K562 (cell line): Measurements from ENCODE around the gene MSANTD1. TPM values are rescaled to one million over a fixed set of nuclear protein-coding genes. Genes with fewer than 3 reads are reported as not detected.

Source experiments
- ATAC-seq: fragments of 200-7000 bp; cut with Tn5 transposase; 3 replicates; pipeline ENCODE4 v1.9.1; 2020; ENCODE audit warnings: moderate library complexity
- BruUV-seq: library from RNA; stranded (reverse); fragments of 400-500 nt; replicated peaks from 2 replicates; lab custom pipeline; 2021; lab: Mats Ljungman, UMichigan
- CTCF ChIA-PET: fragments of 300-600 bp; formaldehyde crosslinking; extraction: SDS; loops from one replicate; lab custom pipeline; 2021; ENCODE audit warnings: low intra/inter-chr PET ratio; lab: Yijun Ruan, JAX
- POLR2A ChIA-PET: fragments of 300-600, 350-650 bp; sonication (Branson Sonifier 250); formaldehyde crosslinking; extraction: SDS; loops from one replicate; lab custom pipeline; 2021; ENCODE audit warnings: antibody characterized with exemption, inconsistent platforms; lab: Yijun Ruan, JAX
- DNase-seq, 4 experiments: peaks; one replicate each; pipeline versions ENCODE4 v3.0.0 to v3.0.0-alpha.2; 2011 to 2018; ENCODE audit warnings: low spot score in 3 of 4, mixed read lengths in 3 of 4; ENCODE audit errors: extremely low read depth in 1 of 4
- FAIRE-seq: peaks from 2 replicates; lab custom pipeline; 2011; peaks lifted over from hg19 to GRCh38; lab: Jason Lieb, UNC
- H2AFZ ChIP-seq: 2 replicates; pipeline ENCODE4 v1.6.0; 2011; ENCODE audit warnings: low read depth, low read length, control low read depth, inconsistent platforms
- H3K27ac ChIP-seq: fragments of 200-600 bp; 3 replicates; pipeline ENCODE4 v1.8.0; 2011; ENCODE audit warnings: low read depth, mild to moderate bottlenecking, control low read depth, inconsistent platforms, low read length, moderate library complexity, mixed read lengths; ENCODE audit errors: extremely low read depth
- H3K27me3 ChIP-seq, 2 experiments: fragments of 300-600 bp in 1 of 2; 2 replicates in 1 of 2; 3 replicates in 1 of 2; pipeline versions ENCODE4 v1.6.0 to v1.8.0; 2011; ENCODE audit warnings: inconsistent platforms in 2 of 2, low read length in 2 of 2, mild to moderate bottlenecking in 1 of 2, mixed read lengths in 1 of 2, moderate library complexity in 1 of 2; ENCODE audit not compliant: control insufficient read depth in 2 of 2, insufficient read depth in 2 of 2
- H3K36me3 ChIP-seq: fragments of 300-600 bp; 3 replicates; pipeline ENCODE4 v1.8.0; 2011; ENCODE audit warnings: mild to moderate bottlenecking, low read length, inconsistent platforms; ENCODE audit not compliant: control insufficient read depth, insufficient read depth
- H3K4me1 ChIP-seq, 2 experiments: fragments of 200-600 bp in 1 of 2; replicated peaks in 1 of 2; 2 replicates in 1 of 2; 3 replicates in 1 of 2; pipeline versions ENCODE4 v1.5.1 to v1.8.0; 2011; ENCODE audit warnings: inconsistent platforms in 2 of 2, low read length in 2 of 2, mild to moderate bottlenecking in 1 of 2, mixed read lengths in 1 of 2, moderate library complexity in 1 of 2; ENCODE audit not compliant: control insufficient read depth in 2 of 2, insufficient read depth in 2 of 2
- H3K4me2 ChIP-seq: 2 replicates; pipeline ENCODE4 v1.6.1; 2011; ENCODE audit warnings: low read length, control low read depth, inconsistent platforms, mixed read lengths; ENCODE audit not compliant: insufficient read depth
- H3K4me3 ChIP-seq: fragments of 200-600 bp; sonication (generic), shearing (Covaris generic); 2 replicates; pipeline ENCODE4 v1.5.1; 2016; ENCODE audit warnings: control low read depth, inconsistent platforms
- H3K79me2 ChIP-seq: fragments of 200-600 bp; 3 replicates; pipeline ENCODE4 v1.8.0; 2011; ENCODE audit warnings: low read length, inconsistent platforms; ENCODE audit not compliant: control insufficient read depth, insufficient read depth
- H3K9ac ChIP-seq, 2 experiments: 2 replicates each; pipeline versions ENCODE4 v1.6.0 to v1.6.1; 2011; ENCODE audit warnings: low read depth in 2 of 2, low read length in 2 of 2, control low read depth in 1 of 2, inconsistent platforms in 1 of 2, mild to moderate bottlenecking in 1 of 2, mixed read lengths in 1 of 2; ENCODE audit not compliant: insufficient read depth in 1 of 2
- H3K9me1 ChIP-seq: one replicate; pipeline ENCODE4 v1.6.0; 2011; ENCODE audit warnings: inconsistent platforms, mild to moderate bottlenecking, low read length, moderate library complexity; ENCODE audit not compliant: control insufficient read depth, insufficient read depth
- H3K9me3 ChIP-seq: replicated peaks from 2 replicates; pipeline ENCODE4 v1.5.1; 2011; ENCODE audit warnings: low read depth, low read length, inconsistent platforms; ENCODE audit not compliant: control insufficient read depth, insufficient read depth
- H4K20me1 ChIP-seq: replicated peaks from 2 replicates; pipeline ENCODE4 v1.6.1; 2011; ENCODE audit warnings: low read length, inconsistent platforms, mixed read lengths; ENCODE audit not compliant: control insufficient read depth, insufficient read depth
- CHD4 ChIP-seq: fragments of 200-600 bp; sonication (generic); IDR thresholded peaks from 3 replicates; pipeline ENCODE4 v1.6.1; 2012; ENCODE audit warnings: low read depth, mild to moderate bottlenecking, mixed read lengths, low read length, inconsistent platforms; ENCODE audit not compliant: insufficient read depth, insufficient replicate concordance, poor library complexity, severe bottlenecking
- CREB1 ChIP-seq, 2 experiments: sonication (generic) in 1 of 2; formaldehyde crosslinking in 1 of 2; IDR thresholded peaks; 2 replicates each; pipeline versions ENCODE4 v1.6.1 to v1.8.0; 2012 to 2022; ENCODE audit warnings: inconsistent platforms in 1 of 2, mild to moderate bottlenecking in 1 of 2, missing genetic modification reagents in 1 of 2, moderate library complexity in 1 of 2
- ETV1 ChIP-seq: fragments of 450-650 bp; conservative IDR thresholded peaks from 2 replicates; pipeline ENCODE4 v1.6.1; 2016; ENCODE audit warnings: missing genetic modification characterization, control low read depth, low read depth, missing compliant biosample characterization
- EZH2 ChIP-seq: IDR thresholded peaks from 2 replicates; pipeline ENCODE4 v1.6.1; 2012; ENCODE audit warnings: low read depth, mild to moderate bottlenecking, inconsistent platforms, low read length, borderline replicate concordance
- HDAC1 ChIP-seq, 2 experiments: fragments of 450-650 bp; IDR thresholded peaks; 2 replicates each; pipeline ENCODE4 v1.6.1; 2016 to 2017; ENCODE audit warnings: inconsistent platforms in 1 of 2, mild to moderate bottlenecking in 1 of 2, moderate library complexity in 1 of 2
- NFYB ChIP-seq: IDR thresholded peaks from 2 replicates; pipeline ENCODE4 v1.6.1; 2011; ENCODE audit warnings: mild to moderate bottlenecking, moderate library complexity; ENCODE audit not compliant: insufficient read length; ENCODE audit errors: extremely low read depth
- NR2C2 ChIP-seq, 2 experiments: fragments of 200-800 bp in 1 of 2; sonication (Bioruptor generic) in 1 of 2; sonication (generic) in 1 of 2; formaldehyde crosslinking in 1 of 2; IDR thresholded peaks; 2 replicates each; pipeline versions ENCODE4 v1.6.1 to v1.8.0; 2016 to 2022; ENCODE audit warnings: mild to moderate bottlenecking in 1 of 2, missing compliant biosample characterization in 1 of 2, missing genetic modification characterization in 1 of 2, missing genetic modification reagents in 1 of 2
- RNF2 ChIP-seq: sonication (generic); IDR thresholded peaks from 2 replicates; pipeline ENCODE4 v1.6.1; 2016
- SRF ChIP-seq, 2 experiments: fragments of 250-450, 450-650 bp in 1 of 2; sonication (Bioruptor Pico) in 1 of 2; sonication (generic) in 1 of 2; formaldehyde crosslinking; IDR thresholded peaks; 2 replicates each; pipeline versions ENCODE4 v1.5.0 to v1.5.1; 2020 to 2022; ENCODE audit warnings: mild to moderate bottlenecking in 1 of 2, missing genetic modification reagents in 1 of 2
- ZFX ChIP-seq: sonication (generic); formaldehyde crosslinking; IDR thresholded peaks from 2 replicates; pipeline ENCODE4 v1.8.0; 2022; ENCODE audit warnings: mild to moderate bottlenecking, missing genetic modification reagents, moderate library complexity
- ZSCAN29 ChIP-seq: fragments of 450-650 bp; IDR thresholded peaks from 2 replicates; pipeline ENCODE4 v1.6.1; 2017
- WGBS: fragments of 100-300 bp; shearing (Covaris generic); methylation state at CpG from one replicate; pipeline ENCODE4 v1.1.6; 2016; ENCODE audit warnings: low coverage, mixed read lengths; ENCODE audit not compliant: insufficient coverage; ENCODE audit errors: missing lambda C conversion rate; 5-methylcytosine and 5-hydroxymethylcytosine counted together
- in situ Hi-C: fragments of 300-500 bp; cut with MboI; formaldehyde crosslinking; loops from 4 replicates; pipeline ENCODE4 v1.15.0; 2018; ENCODE audit warnings: inconsistent platforms, mixed read lengths
- intact Hi-C: fragments of 100-400 bp; cut with micrococcal nuclease; formaldehyde crosslinking; loops from 2 replicates; pipeline ENCODE4 v1.14.2; 2022
- polyA plus RNA-seq, 8 experiments: library from polyadenylated mRNA; depleted of rRNA in 4 of 8; stranded (reverse) in 5 of 8; unstranded in 3 of 8; fragments of >200 nt; fragmentation: Nextera tagmentation in 2 of 8; fragmentation: Illumina TruSeq in 1 of 8; extraction: Ambion mirVana in 2 of 8; extraction: Trizol in 1 of 8; gene quantifications; 2 replicates each; pipeline versions ENCODE4 v1.2.1 to v1.2.3, GENCODE V29; 2011 to 2014; ENCODE audit warnings: inconsistent platforms in 1 of 8, missing spikeins in 1 of 8
- total RNA-seq, 7 experiments: library from RNA; depleted of rRNA in 6 of 7; stranded (reverse); fragments of >200 nt in 6 of 7; fragmentation: Illumina TruSeq in 2 of 7; extraction: Trizol in 2 of 7; gene quantifications; 2 replicates each; pipeline versions ENCODE4 v1.2.1 to v1.2.3, GENCODE V29; 2011 to 2021; ENCODE audit warnings: low replicate concordance in 1 of 7
- TF ChIP-seq, protein P1 (sequence below): fragments of 450-650 bp; IDR thresholded peaks from 2 replicates; pipeline ENCODE4 v1.6.1; 2016; ENCODE audit warnings: borderline replicate concordance
- TF ChIP-seq, protein P2 (sequence below): sonication (generic); formaldehyde crosslinking; IDR thresholded peaks from 2 replicates; pipeline ENCODE4 v1.9.0; 2022; ENCODE audit warnings: mild to moderate bottlenecking, missing genetic modification reagents

MSANTD1 gene
- total and polyA plus RNA-seq, 9 of the 15 experiments (the other 6 are each of a cell fraction or from before 2014, with no cell fraction given), result 0.04 to 0.09 (median 0.07) TPM; not detected in 6

DNA sequence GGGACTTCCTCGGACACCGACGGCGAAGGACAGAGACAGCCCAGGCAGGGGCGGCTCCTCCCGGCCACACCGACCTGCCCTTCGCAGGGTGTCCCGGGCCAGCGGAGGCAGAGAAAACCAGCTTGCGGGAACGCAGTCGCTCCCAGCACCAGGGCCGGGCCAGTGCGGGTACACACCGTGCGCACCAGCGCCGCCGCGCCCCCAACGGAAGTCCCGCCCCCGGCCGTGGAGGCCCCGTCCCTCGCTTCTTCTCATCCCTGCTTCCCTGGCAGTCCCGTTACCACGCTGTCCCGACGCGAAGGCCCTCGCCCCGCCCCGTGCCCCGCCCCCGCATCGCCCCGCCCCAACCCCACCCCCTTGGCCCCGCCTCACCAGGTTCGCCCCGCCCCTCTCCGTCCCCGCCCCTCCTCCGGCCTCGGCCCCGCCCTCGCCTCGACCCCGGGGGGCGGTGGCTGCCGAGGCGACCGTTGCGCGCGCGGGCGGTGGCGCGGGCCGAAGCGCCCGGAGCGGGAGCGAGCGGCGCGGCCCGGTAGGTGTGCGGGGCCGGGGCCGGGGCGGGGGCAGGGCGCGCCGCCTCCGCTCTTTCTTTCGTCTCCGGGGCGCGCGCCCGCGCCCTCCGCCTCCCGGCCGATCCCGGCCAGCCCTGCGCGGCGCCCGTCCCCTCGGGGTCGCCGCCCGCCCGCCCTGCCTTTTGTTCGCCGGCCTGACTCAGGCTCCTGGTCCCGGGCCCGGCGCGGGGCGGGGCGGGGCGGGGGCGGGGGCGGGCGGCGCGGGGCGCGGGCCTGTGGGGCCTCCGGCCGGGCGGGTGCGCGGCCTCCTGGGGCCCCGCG lies 43.8 kb downstream of the MSANTD1 start, which contains the start of gene RGS12 (continued):
- peak; percentile 63 for TF ChIP-seq ZFX (CRISPR knock-in tag)

DNA sequence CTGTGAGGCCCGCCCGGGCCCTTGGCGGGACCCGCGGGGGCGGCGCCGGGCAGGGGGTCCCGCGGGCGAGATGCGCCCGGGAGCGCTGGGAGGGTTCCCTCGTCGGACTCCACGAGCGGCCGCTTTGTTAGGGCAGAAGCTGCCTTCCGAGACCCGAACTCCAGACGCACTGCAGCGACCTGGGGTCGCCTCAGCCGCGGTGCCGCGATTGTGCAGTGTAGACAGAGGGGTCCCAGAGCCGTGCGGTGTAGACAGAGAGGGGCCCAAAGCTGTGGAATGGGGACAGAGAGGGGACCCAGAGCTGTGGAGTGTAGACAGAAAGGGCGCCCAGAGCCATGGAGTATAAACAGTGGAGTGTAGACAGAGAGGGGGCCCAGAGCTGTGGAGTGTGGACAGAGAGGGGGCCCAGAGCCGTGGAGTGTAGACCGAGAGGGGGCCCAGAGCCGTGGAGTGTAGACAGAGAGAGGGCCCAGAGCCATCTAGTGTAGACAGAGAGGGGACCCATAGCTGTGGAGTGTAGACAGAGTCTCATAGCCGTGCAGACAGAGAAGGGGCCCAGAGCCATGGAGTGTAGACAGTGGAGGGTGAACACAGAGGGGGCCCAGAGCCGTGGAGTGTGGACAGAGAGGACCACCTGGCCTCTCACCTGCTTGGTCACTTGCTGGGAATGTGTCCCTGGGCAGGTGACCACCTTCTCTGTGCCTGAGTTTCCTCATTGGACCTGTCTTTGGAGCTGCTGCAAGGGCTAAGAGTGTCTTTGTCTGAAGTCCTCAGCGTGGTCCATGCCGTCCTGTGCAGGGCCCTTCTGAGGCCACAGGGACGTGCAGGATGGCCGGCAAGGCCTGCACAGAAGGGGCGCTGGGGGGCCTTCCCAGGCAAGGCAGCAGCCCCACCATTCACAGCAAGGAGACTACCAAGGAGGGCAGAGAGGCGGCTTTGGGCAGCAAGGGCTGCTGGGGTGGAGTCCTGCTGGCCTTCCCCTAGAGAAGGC lies 44.7 kb downstream of the MSANTD1 start:
- TSS peak; percentile 57 for BruUV-seq
- Histone ChIP-seq H3K4me2 (peak overlapping the region; percentile 80), H3K9me3 (peaks cover 3% of the 10 kb centered on the region; the same call in 1 of the 2 replicates), H2AFZ (peak overlapping the region; percentile 73; the same call in 1 of the 2 replicates), H3K79me2 (peaks cover 3% of the 10 kb centered on the region; the same call in 1 of the 3 replicates), H3K9ac (peak overlapping the region; percentile 78 to 95), H3K4me3 (peak overlapping the region; percentile 59), H3K4me1 (peaks cover 6 to 34% of the 10 kb centered on the region in 2 experiments; a peak in 4 of 5 replicates), H3K27me3 (peaks cover 24 to 43% of the 10 kb centered on the region in 2 experiments), H3K27ac (peak overlapping the region; percentile 80; the same call in 2 of the 3 replicates), H3K36me3 (no peaks in the 10 kb centered on the region), H3K9me1 (no peaks in the 10 kb centered on the region), H4K20me1 (peaks cover 4% of the 10 kb centered on the region; the same call in 1 of the 2 replicates)
- WGBS, result 24% methylated on average over 25 of the region's 42 CpGs
- CTCF ChIA-PET, result no interaction called here
- POLR2A ChIA-PET, result interaction anchor here (0.6 to 1.0 kb wide), 4 partner anchors 10 to 203 kb away, joined by 3 to 4 read pairs (median 3); no protein-coding TSS in a partner anchor
- in situ Hi-C loops, result no loop called here
- intact Hi-C loops, result no loop called here
- ATAC-seq, result peak; percentile 38
- no peak for DNase-seq
- FAIRE-seq, result peak; percentile 54
- TF ChIP-seq, protein P1, sequence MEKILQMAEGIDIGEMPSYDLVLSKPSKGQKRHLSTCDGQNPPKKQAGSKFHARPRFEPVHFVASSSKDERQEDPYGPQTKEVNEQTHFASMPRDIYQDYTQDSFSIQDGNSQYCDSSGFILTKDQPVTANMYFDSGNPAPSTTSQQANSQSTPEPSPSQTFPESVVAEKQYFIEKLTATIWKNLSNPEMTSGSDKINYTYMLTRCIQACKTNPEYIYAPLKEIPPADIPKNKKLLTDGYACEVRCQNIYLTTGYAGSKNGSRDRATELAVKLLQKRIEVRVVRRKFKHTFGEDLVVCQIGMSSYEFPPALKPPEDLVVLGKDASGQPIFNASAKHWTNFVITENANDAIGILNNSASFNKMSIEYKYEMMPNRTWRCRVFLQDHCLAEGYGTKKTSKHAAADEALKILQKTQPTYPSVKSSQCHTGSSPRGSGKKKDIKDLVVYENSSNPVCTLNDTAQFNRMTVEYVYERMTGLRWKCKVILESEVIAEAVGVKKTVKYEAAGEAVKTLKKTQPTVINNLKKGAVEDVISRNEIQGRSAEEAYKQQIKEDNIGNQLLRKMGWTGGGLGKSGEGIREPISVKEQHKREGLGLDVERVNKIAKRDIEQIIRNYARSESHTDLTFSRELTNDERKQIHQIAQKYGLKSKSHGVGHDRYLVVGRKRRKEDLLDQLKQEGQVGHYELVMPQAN, result no peak
- TF ChIP-seq, protein P2, sequence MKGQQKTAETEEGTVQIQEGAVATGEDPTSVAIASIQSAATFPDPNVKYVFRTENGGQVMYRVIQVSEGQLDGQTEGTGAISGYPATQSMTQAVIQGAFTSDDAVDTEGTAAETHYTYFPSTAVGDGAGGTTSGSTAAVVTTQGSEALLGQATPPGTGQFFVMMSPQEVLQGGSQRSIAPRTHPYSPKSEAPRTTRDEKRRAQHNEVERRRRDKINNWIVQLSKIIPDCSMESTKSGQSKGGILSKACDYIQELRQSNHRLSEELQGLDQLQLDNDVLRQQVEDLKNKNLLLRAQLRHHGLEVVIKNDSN, result 0 out of 2 replicates have a peak, but pooled peaks have one; percentile 28
- TF ChIP-seq CHD4 (peak; percentile 61), ZSCAN29 (peak; percentile 79), RNF2 (no peak), ETV1 (tag) (no peak), SRF (CRISPR knock-in tag; IDR thresholded peaks at IDR 0.05) (no peak), NR2C2 (CRISPR knock-in tag; IDR thresholded peaks at IDR 0.05) (no peak), NR2C2 (tag; IDR thresholded peaks at IDR 0.05) (no peak), CREB1 (IDR thresholded peaks at IDR 0.05) (no peak), CREB1 (CRISPR knock-in tag; IDR thresholded peaks at IDR 0.05) (0 out of 2 replicates have a peak, but pooled peaks have one; percentile 31), HDAC1 (IDR thresholded peaks at IDR 0.05) (0 out of 4 replicates have a peak, but pooled peaks of 1 of the 2 experiments have one; percentile 18), NFYB (no peak), EZH2 (no peak)
